IMR-90 (cell line): ENCODE results near the gene CATSPER1. TPM values are rescaled to one million over a fixed set of nuclear protein-coding genes. Genes with fewer than 3 reads are reported as not detected.

ENCODE experiments used
- ATAC-seq: fragments of 200-7000 bp; cut with Tn5 transposase; 2 replicates; pipeline ENCODE4 v1.9.1; 2020; ENCODE audit warnings: low read depth, mild to moderate bottlenecking, moderate library complexity
- BruUV-seq: library from RNA; stranded (reverse); fragments of 400-500 nt; replicated peaks from 2 replicates; lab custom pipeline; 2021; lab: Mats Ljungman, UMichigan
- CTCF ChIA-PET: fragments of 300-600 bp; formaldehyde crosslinking; extraction: SDS; loops from one replicate; lab custom pipeline; 2021; ENCODE audit warnings: antibody characterized with exemption; lab: Yijun Ruan, JAX
- POLR2A ChIA-PET: fragments of 300-600 bp; sonication (Branson Sonifier 250); formaldehyde crosslinking; loops from one replicate; lab custom pipeline; 2022; ENCODE audit warnings: antibody characterized with exemption; ENCODE audit not compliant: unreplicated experiment; lab: Charles Lee
- DNase-seq: peaks from one replicate; pipeline ENCODE4 v3.0.0; 2013
- H2AFZ ChIP-seq: replicated peaks from 2 replicates; pipeline ENCODE3; 2013; ENCODE audit warnings: low read length, mild to moderate bottlenecking; ENCODE audit not compliant: poor library complexity
- H2AK5ac ChIP-seq: 2 replicates; pipeline ENCODE4 v1.6.1; 2013; ENCODE audit warnings: low read depth, low read length, inconsistent platforms
- H2AK9ac ChIP-seq: replicated peaks from 2 replicates; pipeline ENCODE3; 2013; ENCODE audit warnings: mild to moderate bottlenecking, low read depth, low read length, moderate library complexity; ENCODE audit not compliant: poor library complexity
- H2BK120ac ChIP-seq: 2 replicates; pipeline ENCODE4 v1.6.1; 2013; ENCODE audit warnings: low read depth, low read length, inconsistent platforms
- H2BK15ac ChIP-seq: 3 replicates; pipeline ENCODE4 v1.6.1; 2013; ENCODE audit warnings: low read depth, low read length, inconsistent platforms
- H2BK20ac ChIP-seq: 2 replicates; pipeline ENCODE4 v1.6.1; 2013; ENCODE audit warnings: low read depth, mild to moderate bottlenecking, inconsistent platforms, low read length, moderate library complexity
- H2BK5ac ChIP-seq: 2 replicates; pipeline ENCODE4 v1.6.1; 2013; ENCODE audit warnings: mild to moderate bottlenecking, low read depth, low read length, inconsistent platforms; ENCODE audit not compliant: poor library complexity, severe bottlenecking
- H3K14ac ChIP-seq: replicated peaks from 2 replicates; pipeline ENCODE4 v1.6.1; 2013; ENCODE audit warnings: low read depth, low read length, inconsistent platforms
- H3K18ac ChIP-seq: 2 replicates; pipeline ENCODE4 v1.6.1; 2013; ENCODE audit warnings: low read depth, low read length, control low read depth
- H3K23ac ChIP-seq: 2 replicates; pipeline ENCODE4 v1.6.1; 2013; ENCODE audit warnings: low read depth, low read length, inconsistent platforms
- H3K27ac ChIP-seq: 2 replicates; pipeline ENCODE4 v1.5.1; 2013; ENCODE audit warnings: mild to moderate bottlenecking, control low read depth, low read length; ENCODE audit not compliant: insufficient read depth
- H3K27me3 ChIP-seq: 2 replicates; pipeline ENCODE4 v1.6.1; 2013; ENCODE audit warnings: low read length; ENCODE audit not compliant: control insufficient read depth, insufficient read depth
- H3K36me3 ChIP-seq: 2 replicates; pipeline ENCODE4 v1.6.1; 2013; ENCODE audit warnings: low read length, mixed read lengths; ENCODE audit not compliant: control insufficient read depth, insufficient read depth
- H3K4ac ChIP-seq: 2 replicates; pipeline ENCODE4 v1.6.1; 2013; ENCODE audit warnings: low read depth, low read length, inconsistent platforms
- H3K4me1 ChIP-seq: 2 replicates; pipeline ENCODE4 v1.6.1; 2013; ENCODE audit warnings: low read length, mixed read lengths; ENCODE audit not compliant: control insufficient read depth, insufficient read depth
- H3K4me2 ChIP-seq: 2 replicates; pipeline ENCODE4 v1.6.1; 2013; ENCODE audit warnings: low read depth, mild to moderate bottlenecking, control low read depth, low read length, moderate library complexity
- H3K4me3 ChIP-seq: 2 replicates; pipeline ENCODE4 v1.5.1; 2013; ENCODE audit warnings: low read depth, mild to moderate bottlenecking, control low read depth, low read length, moderate library complexity; ENCODE audit not compliant: insufficient read depth
- H3K56ac ChIP-seq: 2 replicates; pipeline ENCODE4 v1.6.1; 2013; ENCODE audit warnings: low read length, inconsistent platforms; ENCODE audit not compliant: insufficient read depth; ENCODE audit errors: extremely low read depth
- H3K79me1 ChIP-seq, 2 experiments: 2 replicates each; pipeline ENCODE4 v1.6.1; 2013; ENCODE audit warnings: low read length in 2 of 2, inconsistent platforms in 1 of 2, low read depth in 1 of 2
- H3K9ac ChIP-seq: 2 replicates; pipeline ENCODE4 v1.6.1; 2013; ENCODE audit warnings: low read depth, low read length, control low read depth
- H3K9me1 ChIP-seq: 2 replicates; pipeline ENCODE4 v1.6.1; 2013; ENCODE audit warnings: low read length, inconsistent platforms; ENCODE audit not compliant: insufficient read depth
- H3K9me3 ChIP-seq: 2 replicates; pipeline ENCODE4 v1.6.1; 2013; ENCODE audit warnings: low read length; ENCODE audit not compliant: control insufficient read depth, insufficient read depth
- H4K20me1 ChIP-seq: 2 replicates; pipeline ENCODE4 v1.6.1; 2013; ENCODE audit warnings: low read length, inconsistent platforms; ENCODE audit not compliant: insufficient read depth
- H4K5ac ChIP-seq: 2 replicates; pipeline ENCODE4 v1.6.1; 2013; ENCODE audit warnings: mild to moderate bottlenecking, low read depth, low read length, control low read depth
- H4K8ac ChIP-seq, 2 experiments: 2 replicates each; pipeline ENCODE4 v1.6.1; 2013; ENCODE audit warnings: low read depth in 2 of 2, low read length in 2 of 2, control low read depth in 1 of 2, inconsistent platforms in 1 of 2
- H4K91ac ChIP-seq: 2 replicates; pipeline ENCODE4 v1.6.1; 2013; ENCODE audit warnings: low read depth, low read length, inconsistent platforms; ENCODE audit not compliant: insufficient read depth
- BHLHE40 ChIP-seq: fragments of 150-350 bp; IDR thresholded peaks from 2 replicates; pipeline ENCODE4 v1.6.1; 2016; ENCODE audit warnings: mild to moderate bottlenecking, low read depth, low read length
- MAFK ChIP-seq: IDR thresholded peaks from 2 replicates; pipeline ENCODE4 v1.6.1; 2012; ENCODE audit warnings: low read depth, low read length, improper control_type of control experiment
- MAZ ChIP-seq: IDR thresholded peaks from 2 replicates; pipeline ENCODE4 v1.6.1; 2012; ENCODE audit warnings: low read depth, mild to moderate bottlenecking, low read length, improper control_type of control experiment, moderate library complexity, borderline replicate concordance
- NFE2L2 ChIP-seq: fragments of 150-350 bp; IDR thresholded peaks from 2 replicates; pipeline ENCODE4 v1.6.1; 2016; ENCODE audit warnings: low read depth, mild to moderate bottlenecking, low read length
- RAD21 ChIP-seq: IDR thresholded peaks from 2 replicates; pipeline ENCODE4 v1.6.1; 2012; ENCODE audit warnings: low read length, improper control_type of control experiment
- RFX5 ChIP-seq: IDR thresholded peaks from 2 replicates; pipeline ENCODE4 v1.8.0; 2012; ENCODE audit warnings: low read depth, mild to moderate bottlenecking, low read length, moderate library complexity
- SMC3 ChIP-seq: fragments of 150-350 bp; IDR thresholded peaks from 2 replicates; pipeline ENCODE4 v1.6.1; 2016; ENCODE audit warnings: low read depth, mild to moderate bottlenecking, antibody characterized with exemption, low read length, moderate library complexity
- WGBS, 2 experiments: methylation state at CpG; one replicate each; pipeline versions ENCODE4 v1.1.5 to v1.1.7; 2013; ENCODE audit warnings: missing lambda C conversion rate in 2 of 2; ENCODE audit not compliant: insufficient read length in 1 of 2; ENCODE audit errors: extremely low coverage in 2 of 2; 5-methylcytosine and 5-hydroxymethylcytosine counted together
- dilution Hi-C: fragments of 300-500 bp; cut with HindIII; formaldehyde crosslinking; loops from one replicate; pipeline ENCODE4 v1.14.3; 2018; ENCODE audit warnings: low sequenced_read_pairs; ENCODE audit not compliant: unreplicated experiment
- in situ Hi-C: fragments of 300-500 bp; cut with MboI; formaldehyde crosslinking; loops from 3 replicates; pipeline ENCODE4 v1.14.3; 2019; ENCODE audit warnings: low sequenced_read_pairs, inconsistent platforms, mixed read lengths
- intact Hi-C: fragments of 100-400 bp; cut with micrococcal nuclease; formaldehyde crosslinking; loops from 2 replicates; pipeline ENCODE4 v1.10.0; 2022
- polyA plus RNA-seq, 3 experiments: library from polyadenylated mRNA; depleted of rRNA; stranded (reverse); fragments of >200 nt; gene quantifications; 2 replicates each; pipeline ENCODE4 v1.2.3, GENCODE V29; 2012; ENCODE audit warnings: low replicate concordance in 1 of 3
- total RNA-seq: library from RNA; depleted of rRNA; stranded (reverse); fragments of >200 nt; gene quantifications from 2 replicates; pipeline ENCODE4 v1.2.3, GENCODE V29; 2012
- TF ChIP-seq, protein P1 (sequence below): fragments of 150-350 bp; IDR thresholded peaks from 2 replicates; pipeline ENCODE4 v1.6.1; 2017; ENCODE audit warnings: mild to moderate bottlenecking, antibody characterized with exemption, low read length, low read depth

Gene CATSPER1
- total and polyA plus RNA-seq, 2 of the 4 experiments (the other 2 are of a cell fraction) = 0.18 to 0.91 TPM

DNA sequence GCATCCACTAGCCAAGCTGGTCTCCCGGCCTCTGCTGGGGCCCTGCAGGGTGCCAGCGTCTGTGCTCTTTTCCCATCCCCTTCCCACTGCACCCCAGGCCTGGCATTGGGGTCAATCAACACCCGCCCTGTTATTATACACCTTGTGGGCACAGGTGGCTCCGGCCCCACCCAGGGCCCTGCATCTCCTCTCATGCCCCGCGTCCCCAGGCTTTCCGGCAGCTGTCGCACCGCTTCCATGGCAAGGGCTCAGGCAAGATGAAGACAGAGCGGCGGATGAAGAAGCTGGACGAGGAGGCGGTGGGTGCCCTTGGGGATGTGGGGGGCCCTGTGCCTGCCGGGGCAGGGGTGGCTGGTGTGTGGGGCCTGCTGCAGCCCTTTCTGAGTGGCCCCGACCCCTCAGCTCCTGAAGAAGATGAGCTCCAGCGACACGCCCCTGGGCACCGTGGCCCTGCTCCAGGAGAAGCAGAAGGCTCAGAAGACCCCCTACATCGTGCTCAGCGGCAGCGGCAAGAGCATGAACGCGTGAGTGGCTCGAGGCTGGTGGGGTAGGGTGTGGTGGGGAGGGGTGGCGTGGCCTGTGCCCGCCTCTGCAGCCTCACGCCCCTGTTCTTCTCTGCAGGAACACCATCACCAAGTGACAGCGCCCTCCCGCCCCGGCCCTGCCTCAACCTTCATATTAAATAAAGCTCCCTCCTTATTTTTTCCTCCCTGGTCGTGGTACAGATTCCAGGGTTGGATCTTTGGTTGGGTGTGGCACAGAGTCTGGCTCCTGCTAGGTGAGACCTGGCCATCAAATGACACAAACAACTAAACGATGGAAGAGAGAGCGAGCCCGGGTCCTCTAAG is 47.7 kb downstream of the CATSPER1 start:
- ChIA-PET CTCF (no interaction called here), POLR2A (no interaction called here)
- Histone ChIP-seq H3K27ac (no peak overlapping the region), H3K4me2 (no peak overlapping the region), H2BK120ac (no peak overlapping the region), H2BK15ac (no peak overlapping the region), H4K20me1 (no peaks in the 10 kb centered on the region), H2BK20ac (no peak overlapping the region), H4K8ac (no peak overlapping the region), H4K91ac (no peak overlapping the region), H3K14ac (no peak overlapping the region), H3K27me3 (no peaks in the 10 kb centered on the region), H3K18ac (no peak overlapping the region), H3K79me1 (peaks cover 0 to 8% of the 10 kb centered on the region in 2 experiments; a peak in 1 of 4 replicates), H3K4me3 (no peak overlapping the region), H3K23ac (no peak overlapping the region), H3K4ac (no peak overlapping the region), H2AK5ac (no peak overlapping the region), H3K9me3 (no peaks in the 10 kb centered on the region), H4K5ac (no peak overlapping the region), H2BK5ac (no peak overlapping the region), H2AFZ (no peak overlapping the region), H3K9ac (no peak overlapping the region), H3K4me1 (no peaks in the 10 kb centered on the region), H2AK9ac (no peak overlapping the region), H3K9me1 (no peaks in the 10 kb centered on the region), H3K56ac (no peak overlapping the region), H3K36me3 (peaks cover 41% of the 10 kb centered on the region)
- no peak for ATAC-seq
- BruUV-seq = no TSS peak
- TF ChIP-seq SMC3 (no peak), NFE2L2 (no peak), BHLHE40 (no peak), RAD21 (no peak), MAZ (no peak), RFX5 (no peak), MAFK (no peak)
- TF ChIP-seq, protein P1, sequence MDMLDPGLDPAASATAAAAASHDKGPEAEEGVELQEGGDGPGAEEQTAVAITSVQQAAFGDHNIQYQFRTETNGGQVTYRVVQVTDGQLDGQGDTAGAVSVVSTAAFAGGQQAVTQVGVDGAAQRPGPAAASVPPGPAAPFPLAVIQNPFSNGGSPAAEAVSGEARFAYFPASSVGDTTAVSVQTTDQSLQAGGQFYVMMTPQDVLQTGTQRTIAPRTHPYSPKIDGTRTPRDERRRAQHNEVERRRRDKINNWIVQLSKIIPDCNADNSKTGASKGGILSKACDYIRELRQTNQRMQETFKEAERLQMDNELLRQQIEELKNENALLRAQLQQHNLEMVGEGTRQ = no peak
- 100% methylated on average over 4 of the region's 34 CpGs; no CpG with 5 or more reads in 1 of the 2 experiments for WGBS, 2 experiments
- no peak for DNase-seq
- in situ Hi-C loops = no loop called here
- intact Hi-C loops = no loop called here
- dilution Hi-C loops = no loop called here
